GM12872 (cell line): Measurements from ENCODE around the gene SLC15A3.

ENCODE experiments used
- CTCF ChIP-seq: IDR thresholded peaks from 3 replicates; pipeline ENCODE4 v1.5.1; 2011; ENCODE audit warnings: low read depth, mild to moderate bottlenecking, low read length, moderate library complexity; ENCODE audit not compliant: insufficient read depth

The SLC15A3 gene

GRCh38 chr11:60900673-60901404, 51.1 kb downstream of the SLC15A3 start:
- TF ChIP-seq CTCF, result no peak

GRCh38 chr11:60899977-60900376, 52.0 kb downstream of the SLC15A3 start:
- no peak for TF ChIP-seq CTCF

GRCh38 chr11:60899046-60899936, 52.7 kb downstream of the SLC15A3 start:
- peak; percentile 97 for TF ChIP-seq CTCF

GRCh38 chr11:60897496-60897895, 54.5 kb downstream of the SLC15A3 start:
- no peak for TF ChIP-seq CTCF

- no peak for TF ChIP-seq CTCF
These were observed 56.3 kb downstream of the SLC15A3 start for GRCh38 chr11:60895687-60896086.

GRCh38 chr11:60891103-60891741, 60.8 kb downstream of the SLC15A3 start:
- no peak for TF ChIP-seq CTCF

- no peak for TF ChIP-seq CTCF
These were observed 61.3 kb downstream of the SLC15A3 start for GRCh38 chr11:60890696-60891095.
